ENCODE results near the gene PDE10A.

The PDE10A gene

DNA sequence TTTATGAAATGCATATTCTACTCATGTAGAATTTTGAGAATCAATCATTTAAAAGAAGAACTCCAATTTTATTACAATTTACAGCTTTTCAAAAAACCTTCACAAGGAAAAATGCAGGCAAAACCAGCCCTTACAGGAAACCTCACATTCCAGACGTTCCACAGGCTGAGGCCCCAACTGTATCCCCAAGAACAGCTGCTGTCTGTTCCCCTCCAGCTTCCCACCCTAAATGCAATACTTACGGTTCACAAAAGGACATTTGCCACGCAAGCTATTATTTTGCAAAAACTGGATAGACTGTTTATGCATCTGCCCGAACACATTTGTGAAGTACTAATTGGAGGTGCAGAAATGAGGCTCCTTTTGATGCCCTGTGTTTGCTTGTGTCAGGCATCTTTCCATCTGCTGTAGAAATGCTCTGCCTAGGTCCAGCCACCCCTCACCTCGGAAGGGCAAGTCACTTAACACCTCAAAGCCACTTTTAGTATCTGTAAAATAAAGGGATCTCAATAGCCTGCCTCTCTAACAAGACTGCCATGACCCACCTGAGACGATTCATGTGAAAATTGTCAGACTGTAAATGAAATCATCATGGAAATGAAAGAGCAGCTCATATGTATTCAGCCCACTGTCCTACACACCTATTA is 26.5 kb downstream of the PDE10A start:
- Histone ChIP-seq H3K79me2 (ENCODE audit: insufficient read depth, low read length) (no peaks in the 10 kb centered on the region), H3K36me3 (ENCODE audit: insufficient read depth, low read length) (no peaks in the 10 kb centered on the region), H3K4me1 (ENCODE audit: insufficient read depth, low read length) (peaks cover 10% of the 10 kb centered on the region), H3K4me2 (ENCODE audit: insufficient read depth, low read length) (no peak overlapping the region), H3K4me3 (ENCODE audit: low read depth in 1 of 2, low read length in 2 of 2) (no peak overlapping the region), H3K9me3 (ENCODE audit: insufficient read depth, low read length, severe bottlenecking) (no peaks in the 10 kb centered on the region), H2AFZ (ENCODE audit: low read depth, low read length) (no peak overlapping the region), H3K9ac (ENCODE audit: low read depth, low read length) (no peak overlapping the region), H3K27ac (ENCODE audit: low read length) (no peak overlapping the region), H4K20me1 (ENCODE audit: insufficient read depth, low read length) (no peaks in the 10 kb centered on the region), H3K27me3 (ENCODE audit: insufficient read depth, low read length, poor library complexity) (no peaks in the 10 kb centered on the region)
- ATAC-seq (ENCODE audit: insufficient read depth, low read depth) = no peak
- no peak for DNase-seq
- TF ChIP-seq EZH2 (IDR thresholded peaks at IDR 0.05; ENCODE audit: borderline replicate concordance, low read depth, low read length, severe bottlenecking) = no peak
- TF ChIP-seq, protein P1, sequence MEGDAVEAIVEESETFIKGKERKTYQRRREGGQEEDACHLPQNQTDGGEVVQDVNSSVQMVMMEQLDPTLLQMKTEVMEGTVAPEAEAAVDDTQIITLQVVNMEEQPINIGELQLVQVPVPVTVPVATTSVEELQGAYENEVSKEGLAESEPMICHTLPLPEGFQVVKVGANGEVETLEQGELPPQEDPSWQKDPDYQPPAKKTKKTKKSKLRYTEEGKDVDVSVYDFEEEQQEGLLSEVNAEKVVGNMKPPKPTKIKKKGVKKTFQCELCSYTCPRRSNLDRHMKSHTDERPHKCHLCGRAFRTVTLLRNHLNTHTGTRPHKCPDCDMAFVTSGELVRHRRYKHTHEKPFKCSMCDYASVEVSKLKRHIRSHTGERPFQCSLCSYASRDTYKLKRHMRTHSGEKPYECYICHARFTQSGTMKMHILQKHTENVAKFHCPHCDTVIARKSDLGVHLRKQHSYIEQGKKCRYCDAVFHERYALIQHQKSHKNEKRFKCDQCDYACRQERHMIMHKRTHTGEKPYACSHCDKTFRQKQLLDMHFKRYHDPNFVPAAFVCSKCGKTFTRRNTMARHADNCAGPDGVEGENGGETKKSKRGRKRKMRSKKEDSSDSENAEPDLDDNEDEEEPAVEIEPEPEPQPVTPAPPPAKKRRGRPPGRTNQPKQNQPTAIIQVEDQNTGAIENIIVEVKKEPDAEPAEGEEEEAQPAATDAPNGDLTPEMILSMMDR (IDR thresholded peaks at IDR 0.05; ENCODE audit: borderline replicate concordance, extremely low read depth, low read length, poor library complexity, severe bottlenecking) = no peak

DNA sequence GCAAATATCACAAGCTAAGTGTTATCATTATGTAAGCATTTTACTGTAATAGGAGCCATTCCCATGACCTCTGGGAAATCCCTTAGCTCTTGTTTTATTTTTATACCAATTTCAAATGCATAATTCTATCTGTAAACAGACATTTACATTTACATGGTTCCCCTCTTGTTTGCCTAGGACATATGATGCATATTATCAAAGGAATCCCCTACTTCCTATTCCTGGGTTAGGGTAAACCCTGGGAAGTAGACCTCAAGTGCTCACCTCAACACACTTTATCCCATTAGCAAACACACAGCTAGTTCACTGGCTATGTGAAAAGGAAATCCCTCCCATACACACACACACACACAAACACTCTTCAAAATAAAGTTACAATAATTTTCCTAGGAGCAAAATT is 27.1 kb downstream of the PDE10A start:
- ATAC-seq (ENCODE audit: insufficient read depth, low read depth) = no peak
- Histone ChIP-seq H2AFZ (ENCODE audit: low read depth, low read length) (no peak overlapping the region), H3K27ac (ENCODE audit: low read length) (no peak overlapping the region)

DNA sequence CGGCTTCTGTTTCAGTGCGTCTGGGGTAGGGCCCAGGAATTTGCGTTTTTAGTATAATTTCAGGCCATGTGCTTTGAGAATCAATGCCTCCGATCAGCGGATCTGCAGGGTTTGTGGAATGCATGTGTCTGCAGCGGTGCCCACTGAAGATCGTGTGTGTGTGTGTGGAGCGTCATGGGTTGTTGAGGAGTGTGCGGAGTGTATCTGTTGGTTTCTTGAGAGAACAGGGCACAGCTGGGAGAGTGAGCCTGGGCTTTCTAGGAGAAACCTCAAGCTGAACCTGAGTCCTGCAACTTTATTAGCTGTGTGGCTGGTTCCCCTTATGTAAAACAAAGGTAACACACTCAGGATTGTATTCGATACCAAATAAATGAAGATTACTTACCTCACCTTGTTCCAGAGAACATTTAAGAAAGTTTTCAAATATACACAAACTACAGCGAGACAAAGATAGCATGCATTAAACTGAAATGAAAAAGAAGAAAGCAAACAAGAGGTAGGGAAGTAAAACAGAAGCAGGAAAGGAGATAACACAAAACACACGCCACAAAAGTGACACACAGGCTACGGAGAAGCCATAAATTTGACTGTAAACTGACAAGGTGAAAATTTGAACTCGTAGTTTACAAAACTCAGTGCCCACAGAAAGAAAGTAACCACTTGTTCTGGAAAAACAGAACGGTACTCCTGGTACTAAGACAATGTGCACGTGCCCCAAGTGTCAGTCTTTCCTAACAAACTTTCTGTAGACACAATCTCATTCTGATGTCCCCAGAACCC is 28.8 kb downstream of the PDE10A start:
- ATAC-seq (ENCODE audit: insufficient read depth, low read depth) = no peak
- Histone ChIP-seq H3K27ac (ENCODE audit: low read length) (no peak overlapping the region), H3K9me3 (ENCODE audit: insufficient read depth, low read length, severe bottlenecking) (no peaks in the 10 kb centered on the region), H3K36me3 (ENCODE audit: insufficient read depth, low read length) (no peaks in the 10 kb centered on the region), H3K9ac (ENCODE audit: low read depth, low read length) (no peak overlapping the region), H3K27me3 (ENCODE audit: insufficient read depth, low read length, poor library complexity) (no peaks in the 10 kb centered on the region), H3K4me1 (ENCODE audit: insufficient read depth, low read length) (peaks cover 10% of the 10 kb centered on the region), H3K4me2 (ENCODE audit: insufficient read depth, low read length) (no peak overlapping the region), H3K4me3 (ENCODE audit: low read depth in 1 of 2, low read length in 2 of 2) (no peak overlapping the region), H3K79me2 (ENCODE audit: insufficient read depth, low read length) (no peaks in the 10 kb centered on the region), H2AFZ (ENCODE audit: low read depth, low read length) (no peak overlapping the region), H4K20me1 (ENCODE audit: insufficient read depth, low read length) (no peaks in the 10 kb centered on the region)
- TF ChIP-seq, protein P1 (IDR thresholded peaks at IDR 0.05; ENCODE audit: borderline replicate concordance, extremely low read depth, low read length, poor library complexity, severe bottlenecking) = no peak
- DNase-seq = no peak

More for the DNA sequence above, 27.1 kb downstream of the PDE10A start:
- DNase-seq = no peak
- no peaks in the 10 kb centered on the region for H3K27me3 ChIP-seq (ENCODE audit: insufficient read depth, low read length, poor library complexity)
- no peak overlapping the region for H3K9ac ChIP-seq (ENCODE audit: low read depth, low read length)
- H3K9me3 ChIP-seq (ENCODE audit: insufficient read depth, low read length, severe bottlenecking) = no peaks in the 10 kb centered on the region
- no peaks in the 10 kb centered on the region for H3K79me2 ChIP-seq (ENCODE audit: insufficient read depth, low read length)
- peaks cover 10% of the 10 kb centered on the region for H3K4me1 ChIP-seq (ENCODE audit: insufficient read depth, low read length)
- no peak overlapping the region for H3K4me2 ChIP-seq (ENCODE audit: insufficient read depth, low read length)
- TF ChIP-seq, protein P1 (IDR thresholded peaks at IDR 0.05; ENCODE audit: borderline replicate concordance, extremely low read depth, low read length, poor library complexity, severe bottlenecking) = no peak
- TF ChIP-seq EZH2 (IDR thresholded peaks at IDR 0.05; ENCODE audit: borderline replicate concordance, low read depth, low read length, severe bottlenecking) = no peak
- H3K4me3 ChIP-seq (ENCODE audit: low read depth in 1 of 2, low read length in 2 of 2) = no peak overlapping the region
- no peaks in the 10 kb centered on the region for H4K20me1 ChIP-seq (ENCODE audit: insufficient read depth, low read length)
- no peaks in the 10 kb centered on the region for H3K36me3 ChIP-seq (ENCODE audit: insufficient read depth, low read length)

Data from DND-41 (cell line).